Breast epithelium (tissue), 4 donors: ENCODE data around the gene SUGP1. TPM values are rescaled to one million over a fixed set of nuclear protein-coding genes. Genes with fewer than 3 reads are reported as not detected.

ENCODE experiments used
- DNase-seq, 2 donors: peaks; one replicate each; pipeline ENCODE4 v3.0.0-alpha.2; 2019; ENCODE audit warnings: low spot score in 2 of 2
- H3K27ac ChIP-seq, 2 donors: fragments of 200-600 bp; sonication (generic) in 1 of 2; one replicate each; pipeline ENCODE4 v1.5.1; 2016 to 2019; ENCODE audit warnings: mild to moderate bottlenecking in 1 of 2
- H3K27me3 ChIP-seq, 2 donors: fragments of 200-600 bp; sonication (generic) in 1 of 2; one replicate each; pipeline versions ENCODE4 v1.5.1 to v1.6.0; 2017 to 2019; ENCODE audit warnings: control low read depth in 1 of 2, mild to moderate bottlenecking in 1 of 2
- H3K36me3 ChIP-seq: fragments of 200-600 bp; one replicate; pipeline ENCODE4 v1.5.1; 2019
- H3K4me1 ChIP-seq, 2 donors: fragments of 200-600 bp; sonication (generic); one replicate each; pipeline ENCODE4 v1.5.1; 2016 to 2019; ENCODE audit warnings: control low read depth in 1 of 2
- H3K4me3 ChIP-seq, 3 donors: fragments of 200-600 bp; sonication (generic); 1 replicate in 2 of 3; 2 replicates in 1 of 3; pipeline ENCODE4 v1.5.1; 2016 to 2019; ENCODE audit warnings: mild to moderate bottlenecking in 3 of 3, moderate library complexity in 2 of 3
- H3K9me3 ChIP-seq, 2 donors: fragments of 200-600 bp; sonication (generic) in 1 of 2; one replicate each; pipeline ENCODE4 v1.5.1; 2016 to 2019; ENCODE audit warnings: control low read depth in 1 of 2
- POLR2A ChIP-seq: fragments of 450-650 bp; IDR thresholded peaks from one replicate; pipeline ENCODE4 v1.6.1; 2016; ENCODE audit warnings: antibody characterized with exemption, mild to moderate bottlenecking, moderate library complexity
- POLR2AphosphoS5 ChIP-seq, 3 donors: sonication (generic); formaldehyde crosslinking; IDR thresholded peaks; one replicate each; pipeline ENCODE4 v1.6.1; 2017; ENCODE audit warnings: antibody characterized with exemption in 3 of 3
- intact Hi-C: fragments of 100-400 bp; cut with DNase I; formaldehyde crosslinking; loops from one replicate; pipeline ENCODE4 v1.15.1; 2023; ENCODE audit warnings: low total_unique reads
- total RNA-seq, 3 donors: library from RNA; depleted of rRNA; stranded (reverse); fragments of >200 nt; gene quantifications; one replicate each; pipeline ENCODE4 v1.1.0, GENCODE V29; 2016
- TF ChIP-seq, protein P1 (sequence below), 3 donors: fragments of 450-650 bp; IDR thresholded peaks; one replicate each; pipeline ENCODE4 v1.5.1; 2016 to 2017; ENCODE audit warnings: antibody characterized with exemption in 3 of 3, mild to moderate bottlenecking in 3 of 3, moderate library complexity in 3 of 3

The SUGP1 gene
- total RNA-seq, 3 donors from 2014 or later, result 23.8 to 31.6 (median 29.8) TPM

DNA sequence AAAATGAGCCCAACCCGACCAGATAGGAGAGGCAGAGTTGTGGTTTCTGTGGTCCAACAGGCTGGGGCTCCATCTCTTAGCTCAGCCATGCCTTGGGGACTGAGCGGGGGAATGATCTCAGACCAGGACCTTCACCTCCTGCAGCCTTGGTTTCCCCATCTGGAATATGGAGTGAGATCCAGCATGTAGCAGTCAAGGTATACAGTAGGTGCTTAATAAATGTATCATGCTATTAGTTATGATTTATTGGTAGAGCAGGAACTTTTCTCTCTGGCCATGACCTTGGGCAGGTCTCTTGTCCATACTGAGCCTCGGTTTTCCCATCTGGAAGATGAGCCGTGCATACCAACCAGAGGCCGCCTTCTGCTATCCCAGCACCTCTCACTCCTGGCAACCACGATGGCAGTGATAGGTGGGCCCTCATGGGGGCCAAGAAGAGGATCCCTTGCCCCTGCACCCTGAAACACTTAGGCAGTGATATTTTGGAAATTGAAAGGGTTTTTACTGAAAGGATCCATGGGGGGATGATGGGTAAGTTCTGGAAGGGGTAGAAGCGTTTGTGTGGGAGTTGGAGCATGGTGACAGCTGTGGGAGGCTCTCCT is 56.3 kb downstream of the SUGP1 start:
- H3K27ac ChIP-seq, result no peak overlapping the region
- peaks cover 3 to 30% of the 10 kb centered on the region in 2 donors for H3K27me3 ChIP-seq
- intact Hi-C loops, result no loop called here
- H3K36me3 ChIP-seq, result no peaks in the 10 kb centered on the region
- H3K9me3 ChIP-seq, result peaks cover 0 to 4% of the 10 kb centered on the region in 2 donors
- no peak for DNase-seq
- no peak overlapping the region for H3K4me3 ChIP-seq
- no peaks in the 10 kb centered on the region for H3K4me1 ChIP-seq
- TF ChIP-seq POLR2AphosphoS5 (IDR thresholded peaks at IDR 0.05) (no peak), POLR2A (no peak)
- TF ChIP-seq, protein P1, sequence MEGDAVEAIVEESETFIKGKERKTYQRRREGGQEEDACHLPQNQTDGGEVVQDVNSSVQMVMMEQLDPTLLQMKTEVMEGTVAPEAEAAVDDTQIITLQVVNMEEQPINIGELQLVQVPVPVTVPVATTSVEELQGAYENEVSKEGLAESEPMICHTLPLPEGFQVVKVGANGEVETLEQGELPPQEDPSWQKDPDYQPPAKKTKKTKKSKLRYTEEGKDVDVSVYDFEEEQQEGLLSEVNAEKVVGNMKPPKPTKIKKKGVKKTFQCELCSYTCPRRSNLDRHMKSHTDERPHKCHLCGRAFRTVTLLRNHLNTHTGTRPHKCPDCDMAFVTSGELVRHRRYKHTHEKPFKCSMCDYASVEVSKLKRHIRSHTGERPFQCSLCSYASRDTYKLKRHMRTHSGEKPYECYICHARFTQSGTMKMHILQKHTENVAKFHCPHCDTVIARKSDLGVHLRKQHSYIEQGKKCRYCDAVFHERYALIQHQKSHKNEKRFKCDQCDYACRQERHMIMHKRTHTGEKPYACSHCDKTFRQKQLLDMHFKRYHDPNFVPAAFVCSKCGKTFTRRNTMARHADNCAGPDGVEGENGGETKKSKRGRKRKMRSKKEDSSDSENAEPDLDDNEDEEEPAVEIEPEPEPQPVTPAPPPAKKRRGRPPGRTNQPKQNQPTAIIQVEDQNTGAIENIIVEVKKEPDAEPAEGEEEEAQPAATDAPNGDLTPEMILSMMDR (IDR thresholded peaks at IDR 0.05), result no peak

DNA sequence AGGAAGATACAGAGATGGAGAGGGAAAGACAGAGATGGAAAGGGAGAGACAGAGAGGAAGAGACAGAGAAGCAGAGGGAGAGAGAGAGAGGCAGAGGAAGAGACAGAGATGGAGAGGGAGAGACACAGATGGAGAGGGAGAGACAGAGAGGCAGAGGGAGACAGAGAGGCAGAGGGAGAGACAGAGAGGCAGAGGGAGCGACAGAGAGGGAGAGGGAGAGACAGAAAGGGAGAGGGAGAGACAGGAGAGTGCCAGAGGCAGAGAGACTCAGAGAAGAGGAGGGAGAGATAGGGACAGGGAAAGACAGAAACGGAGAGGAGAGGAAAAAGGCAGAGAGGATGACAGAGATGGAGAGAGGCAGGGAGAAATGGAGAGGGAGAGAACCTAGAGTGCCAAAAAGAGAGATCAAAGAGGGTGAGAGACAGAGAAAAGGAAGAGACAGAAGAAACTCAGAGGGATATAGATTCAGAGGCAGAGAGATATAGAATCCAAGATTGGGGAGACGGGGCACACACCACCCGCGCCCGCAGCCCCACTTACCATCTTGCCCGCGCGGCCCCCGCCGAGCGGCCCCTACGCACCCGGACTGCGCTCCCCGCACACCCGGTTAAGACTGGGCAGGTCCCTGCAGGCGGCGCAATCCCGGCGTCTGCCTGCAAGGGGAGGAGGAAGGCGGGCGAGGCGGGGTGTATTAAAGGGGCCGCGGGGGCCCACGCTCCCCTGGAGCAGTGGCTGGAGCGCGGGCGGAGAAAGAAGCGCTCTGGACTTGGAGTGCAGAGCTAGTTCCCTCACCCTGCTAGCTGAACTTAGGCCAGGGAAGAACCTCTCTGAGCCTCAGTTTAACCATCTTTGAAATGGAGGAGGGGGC is 57.9 kb downstream of the SUGP1 start:
- peak overlapping the region in 2 of 3 donors; percentile 50 to 64 for H3K4me3 ChIP-seq
- H3K36me3 ChIP-seq, result no peaks in the 10 kb centered on the region
- H3K4me1 ChIP-seq, result no peaks in the 10 kb centered on the region
- TF ChIP-seq POLR2AphosphoS5 (IDR thresholded peaks at IDR 0.05) (no peak), POLR2A (no peak)
- TF ChIP-seq, protein P1 (IDR thresholded peaks at IDR 0.05), result no peak
- no peak for DNase-seq
- peaks cover 3 to 30% of the 10 kb centered on the region in 2 donors for H3K27me3 ChIP-seq
- peaks cover 0 to 7% of the 10 kb centered on the region in 2 donors for H3K9me3 ChIP-seq
- intact Hi-C loops, result no loop called here
- no peak overlapping the region for H3K27ac ChIP-seq

GRCh38 chr19:19261350-19262189 is 58.7 kb downstream of the SUGP1 start:
- Histone ChIP-seq H3K4me3 (peak overlapping the region; percentile 7 to 64 (median 50)), H3K27me3 (peaks cover 3 to 30% of the 10 kb centered on the region in 2 donors), H3K27ac (no peak overlapping the region), H3K9me3 (peaks cover 0 to 7% of the 10 kb centered on the region in 2 donors), H3K36me3 (no peaks in the 10 kb centered on the region), H3K4me1 (no peaks in the 10 kb centered on the region)
- intact Hi-C loops, result no loop called here
- TF ChIP-seq, protein P1 (IDR thresholded peaks at IDR 0.05), result no peak
- no peak for TF ChIP-seq POLR2A
- TF ChIP-seq POLR2AphosphoS5 (IDR thresholded peaks at IDR 0.05), result no peak
- no peak for DNase-seq

DNA sequence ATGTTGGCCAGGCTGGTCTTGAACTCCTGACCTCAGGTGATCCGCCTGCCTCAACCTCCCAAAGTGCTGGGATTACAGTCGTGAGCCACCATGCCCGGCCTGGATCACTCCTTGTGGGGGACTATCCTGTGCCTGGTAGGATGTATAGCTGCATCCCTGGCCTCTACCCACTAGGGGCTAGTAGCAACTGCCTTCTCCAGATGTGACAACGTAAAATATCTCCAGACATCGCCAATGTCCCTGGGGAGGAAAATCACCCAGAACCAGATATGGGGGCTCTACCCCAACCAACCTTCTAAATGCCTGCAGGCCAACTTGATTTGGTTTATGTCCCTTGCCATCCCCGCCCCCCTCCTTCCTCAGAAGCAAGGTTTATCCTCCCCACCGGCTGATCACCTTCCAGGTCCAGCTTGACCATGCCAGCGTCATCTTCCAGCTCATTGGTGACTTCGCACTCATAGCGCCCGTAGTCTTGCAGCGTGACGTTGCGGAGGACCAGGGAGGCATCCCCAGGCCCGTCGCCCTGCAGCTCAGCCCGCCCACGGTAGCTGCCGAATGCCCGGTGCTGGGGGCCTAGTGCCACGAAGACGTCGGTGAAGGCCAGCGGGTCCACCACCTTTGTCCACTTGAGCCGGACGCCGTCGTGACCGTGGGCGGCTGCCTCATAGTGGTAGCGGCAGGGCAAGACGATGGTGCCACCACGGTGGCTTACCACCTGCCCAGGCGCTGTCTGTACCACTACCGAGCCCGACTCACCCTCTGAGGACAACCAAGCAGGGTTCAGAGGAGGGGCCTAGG is 59.7 kb downstream of the SUGP1 start:
- Histone ChIP-seq H3K27me3 (peaks cover 3 to 32% of the 10 kb centered on the region in 2 donors), H3K9me3 (peaks cover 0 to 7% of the 10 kb centered on the region in 2 donors), H3K4me3 (peak overlapping the region in 2 of 3 donors; percentile 50 to 64), H3K27ac (no peak overlapping the region), H3K36me3 (no peaks in the 10 kb centered on the region), H3K4me1 (no peaks in the 10 kb centered on the region)
- no peak for DNase-seq
- intact Hi-C loops, result no loop called here
- TF ChIP-seq, protein P1 (IDR thresholded peaks at IDR 0.05), result no peak
- TF ChIP-seq POLR2AphosphoS5 (IDR thresholded peaks at IDR 0.05) (no peak), POLR2A (no peak)
